GF-D8 (cell line): ENCODE measurements around the gene SCAF1.
"Not testable (repeated sequence)": the region's sequence is repeated elsewhere in the genome, so short reads cannot be mapped to it uniquely, and the experiment has no call there.

Experiments used
- DNase-seq: peaks from one replicate; lab custom pipeline; 2025; lab: John Stamatoyannopoulos, UW

Gene SCAF1

GRCh38 chr19:49616532-49616931 is 25.5 kb upstream of the SCAF1 start:
- DNase-seq: no peak

GRCh38 chr19:49616945-49617344 is 25.1 kb upstream of the SCAF1 start:
- DNase-seq: no peak

- not testable (repeated sequence) for DNase-seq
Measured at GRCh38 chr19:49617860-49618259, 24.1 kb upstream of the SCAF1 start.

GRCh38 chr19:49624967-49625910 is 16.8 kb upstream of the SCAF1 start:
- DNase-seq: no peak

GRCh38 chr19:49626226-49626625 is 15.8 kb upstream of the SCAF1 start:
- no peak for DNase-seq

- no peak for DNase-seq
Measured at GRCh38 chr19:49629659-49630058, 12.3 kb upstream of the SCAF1 start.

- DNase-seq: no peak
Measured at GRCh38 chr19:49631014-49631588, 10.9 kb upstream of the SCAF1 start.

- DNase-seq: no peak
Measured at GRCh38 chr19:49631610-49632192, 10.3 kb upstream of the SCAF1 start.

GRCh38 chr19:49632576-49632975 is 9.4 kb upstream of the SCAF1 start:
- DNase-seq: no peak

- not testable (repeated sequence) for DNase-seq
Measured at GRCh38 chr19:49633273-49633672, 8.7 kb upstream of the SCAF1 start.

GRCh38 chr19:49635530-49636232 is 6.3 kb upstream of the SCAF1 start:
- DNase-seq: no peak

- DNase-seq: no peak
Measured at GRCh38 chr19:49636233-49636932, 5.6 kb upstream of the SCAF1 start.

- DNase-seq: no peak
Measured at GRCh38 chr19:49637821-49638738, 3.9 kb upstream of the SCAF1 start.

GRCh38 chr19:49639401-49640112 is 2.5 kb upstream of the SCAF1 start:
- no peak for DNase-seq

GRCh38 chr19:49640113-49640898 is 1.7 kb upstream of the SCAF1 start, which contains the start of gene RRAS:
TSS of gene RRAS (minus strand) at chr19:49640143. CDS start at chr19:49640098, 45 bp downstream.
- peak; percentile 99 for DNase-seq

- no peak for DNase-seq
Measured at GRCh38 chr19:49642492-49643035, 555 bp downstream of the SCAF1 start.

GRCh38 chr19:49643466-49643865 is 1.5 kb downstream of the SCAF1 start:
- DNase-seq: no peak

GRCh38 chr19:49645592-49645991 is 3.6 kb downstream of the SCAF1 start:
- no peak for DNase-seq

GRCh38 chr19:49645995-49646394 is 4.0 kb downstream of the SCAF1 start:
- no peak for DNase-seq
